ENCODE results near the gene EXOC3L4.

Gene EXOC3L4

GRCh38 chr14:103073367-103073875 lies 21.1 kb upstream of the EXOC3L4 start:
- ATAC-seq, result no peak
- TF ChIP-seq CSRNP3 (CRISPR knock-in tag; IDR thresholded peaks at IDR 0.05) (no peak), ARNTL (CRISPR knock-in tag; IDR thresholded peaks at IDR 0.05; ENCODE audit: borderline replicate concordance, low read depth) (no peak), ZNF8 (CRISPR knock-in tag; IDR thresholded peaks at IDR 0.05) (no peak)

GRCh38 chr14:103073876-103074728 lies 20.4 kb upstream of the EXOC3L4 start:
- ATAC-seq, result no peak
- no peak for TF ChIP-seq TCF4 (CRISPR knock-in tag; IDR thresholded peaks at IDR 0.05; ENCODE audit: borderline replicate concordance)
- TF ChIP-seq BACH2 (CRISPR knock-in tag; IDR thresholded peaks at IDR 0.05; ENCODE audit: borderline replicate concordance), result no peak
- no peak for TF ChIP-seq GLIS3 (CRISPR knock-in tag; IDR thresholded peaks at IDR 0.05)
- no peak for TF ChIP-seq CSDC2 (CRISPR knock-in tag; IDR thresholded peaks at IDR 0.05)
- TF ChIP-seq ZFP30 (CRISPR knock-in tag; IDR thresholded peaks at IDR 0.05), result no peak
- no peak for TF ChIP-seq ESRRG (CRISPR knock-in tag; IDR thresholded peaks at IDR 0.05)
- TF ChIP-seq ZNF8 (CRISPR knock-in tag; IDR thresholded peaks at IDR 0.05), result no peak
- no peak for TF ChIP-seq POU6F1 (CRISPR knock-in tag; IDR thresholded peaks at IDR 0.05; ENCODE audit: borderline replicate concordance, low read depth)
- TF ChIP-seq PATZ1 (CRISPR knock-in tag; IDR thresholded peaks at IDR 0.05; ENCODE audit: borderline replicate concordance), result no peak
- no peak for TF ChIP-seq ZNF565 (CRISPR knock-in tag; conservative IDR thresholded peaks at IDR 0.05; ENCODE audit: low read depth)
- no peak for TF ChIP-seq RARB (CRISPR knock-in tag; IDR thresholded peaks at IDR 0.05)
- TF ChIP-seq ZC3H10 (CRISPR knock-in tag; IDR thresholded peaks at IDR 0.05), result no peak
- no peak for TF ChIP-seq ISL1 (CRISPR knock-in tag; IDR thresholded peaks at IDR 0.05)
- no peak for TF ChIP-seq CREB5 (CRISPR knock-in tag; IDR thresholded peaks at IDR 0.05; ENCODE audit: low read depth)
- no peak for TF ChIP-seq ZNF70 (CRISPR knock-in tag; IDR thresholded peaks at IDR 0.05)
- TF ChIP-seq TSHZ2 (CRISPR knock-in tag; IDR thresholded peaks at IDR 0.05), result no peak
- TF ChIP-seq CSRNP3 (CRISPR knock-in tag; IDR thresholded peaks at IDR 0.05), result no peak
- no peak for TF ChIP-seq ARNTL (CRISPR knock-in tag; IDR thresholded peaks at IDR 0.05; ENCODE audit: borderline replicate concordance, low read depth)
